H1 (cell line): ENCODE data around the gene RPL19. TPM values are rescaled to one million over a fixed set of nuclear protein-coding genes. Genes with fewer than 3 reads are reported as not detected.
A peak's percentile ranks its signal among the peaks of the same experiment; 100 is the strongest.

Experiments
- CTCF ChIA-PET: fragments of 300-600 bp; sonication (Branson Sonifier 250); formaldehyde crosslinking; loops from one replicate; lab custom pipeline; 2021; ENCODE audit not compliant: partially characterized antibody; lab: Charles Lee
- POLR2A ChIA-PET: fragments of 300-600 bp; sonication (Branson Sonifier 250); formaldehyde crosslinking; loops from one replicate; lab custom pipeline; 2021; ENCODE audit warnings: inconsistent platforms; ENCODE audit not compliant: partially characterized antibody; lab: Charles Lee
- DNase-seq, 2 experiments: peaks; one replicate each; pipeline versions ENCODE4 v3.0.0 to v3.0.0-alpha.2; 2010 to 2022; ENCODE audit warnings: low spot score in 2 of 2, low read depth in 1 of 2, mixed read lengths in 1 of 2
- FAIRE-seq: peaks from 2 replicates; lab custom pipeline; 2011; peaks lifted over from hg19 to GRCh38; lab: Jason Lieb, UNC
- H2AFZ ChIP-seq: 2 replicates; pipeline ENCODE4 v1.8.1; 2012; ENCODE audit warnings: low read length, inconsistent platforms
- H2AK5ac ChIP-seq: 2 replicates; pipeline ENCODE4 v1.6.1; 2013; ENCODE audit warnings: low read depth, low read length
- H2BK120ac ChIP-seq: replicated peaks from 2 replicates; pipeline ENCODE3; 2013; ENCODE audit warnings: low read depth, low read length, inconsistent platforms
- H2BK12ac ChIP-seq: 2 replicates; pipeline ENCODE4 v1.6.1; 2013; ENCODE audit warnings: low read depth, low read length
- H2BK15ac ChIP-seq: 2 replicates; pipeline ENCODE4 v1.6.1; 2013; ENCODE audit warnings: low read length
- H2BK20ac ChIP-seq: 2 replicates; pipeline ENCODE4 v1.6.1; 2013; ENCODE audit warnings: low read length
- H2BK5ac ChIP-seq: 2 replicates; pipeline ENCODE4 v1.6.1; 2013; ENCODE audit warnings: low read depth, low read length
- H3K14ac ChIP-seq: 2 replicates; pipeline ENCODE4 v1.6.1; 2013; ENCODE audit warnings: inconsistent platforms; ENCODE audit not compliant: insufficient read length
- H3K18ac ChIP-seq: 2 replicates; pipeline ENCODE4 v1.6.1; 2013; ENCODE audit warnings: low read length; ENCODE audit errors: extremely low read depth
- H3K23ac ChIP-seq: 2 replicates; pipeline ENCODE4 v1.6.1; 2013; ENCODE audit warnings: inconsistent platforms; ENCODE audit not compliant: insufficient read length
- H3K23me2 ChIP-seq: 2 replicates; pipeline ENCODE4 v1.6.1; 2013; ENCODE audit warnings: low read depth, low read length
- H3K27ac ChIP-seq: 2 replicates; pipeline ENCODE4 v1.6.1; 2011; ENCODE audit warnings: low read depth, low read length, inconsistent platforms
- H3K27me3 ChIP-seq, 4 experiments: replicated peaks in 1 of 4; 1 replicate in 1 of 4; 2 replicates in 3 of 4; pipeline versions ENCODE4 v1.6.1 to v1.8.1; 2011 to 2013; ENCODE audit warnings: low read length in 3 of 4, mild to moderate bottlenecking in 3 of 4, inconsistent platforms in 2 of 4, mixed read lengths in 2 of 4, moderate library complexity in 1 of 4; ENCODE audit not compliant: control insufficient read depth in 3 of 4, insufficient read depth in 3 of 4; ENCODE audit errors: extremely low read depth in 1 of 4
- H3K36me3 ChIP-seq, 4 experiments: 2 replicates each; pipeline versions ENCODE4 v1.6.1 to v1.8.1; 2011 to 2013; ENCODE audit warnings: mild to moderate bottlenecking in 4 of 4, low read length in 3 of 4, moderate library complexity in 2 of 4, control low read depth in 1 of 4, inconsistent platforms in 1 of 4; ENCODE audit not compliant: insufficient read depth in 4 of 4, control insufficient read depth in 2 of 4
- H3K4ac ChIP-seq: replicated peaks from 2 replicates; pipeline ENCODE3; 2013; ENCODE audit warnings: low read length, low read depth, mixed read lengths, inconsistent platforms; ENCODE audit not compliant: insufficient read length
- H3K4me1 ChIP-seq, 4 experiments: replicated peaks in 1 of 4; 1 replicate in 1 of 4; 2 replicates in 3 of 4; pipeline versions ENCODE4 v1.6.1 to v1.8.1; 2011 to 2013; ENCODE audit warnings: low read length in 3 of 4, inconsistent platforms in 2 of 4, mixed read lengths in 1 of 4; ENCODE audit not compliant: insufficient read depth in 4 of 4, control insufficient read depth in 3 of 4
- H3K4me2 ChIP-seq, 2 experiments: 2 replicates each; pipeline versions ENCODE4 v1.6.1 to v1.8.1; 2011 to 2013; ENCODE audit warnings: low read depth in 2 of 2, low read length in 2 of 2, control low read depth in 1 of 2, inconsistent platforms in 1 of 2, mild to moderate bottlenecking in 1 of 2; ENCODE audit not compliant: insufficient read depth in 1 of 2
- H3K4me3 ChIP-seq, 4 experiments: fragments of 200-600, 300-600 bp in 1 of 4; sonication (generic), shearing (Covaris generic), sonication (Bioruptor Twin) in 1 of 4; 2 replicates each; pipeline versions ENCODE4 v1.5.1 to v1.8.1; 2011 to 2016; ENCODE audit warnings: low read length in 4 of 4, low read depth in 3 of 4, control low read depth in 2 of 4, inconsistent platforms in 2 of 4, mild to moderate bottlenecking in 2 of 4, mixed read lengths in 1 of 4, moderate library complexity in 1 of 4; ENCODE audit not compliant: insufficient read depth in 2 of 4; ENCODE audit errors: extremely low read depth in 1 of 4
- H3K56ac ChIP-seq: replicated peaks from 2 replicates; pipeline ENCODE3; 2013; ENCODE audit warnings: low read depth, mild to moderate bottlenecking, mixed read lengths, low read length, inconsistent platforms; ENCODE audit not compliant: insufficient read length
- H3K79me1 ChIP-seq: 2 replicates; pipeline ENCODE4 v1.6.1; 2013; ENCODE audit warnings: low read depth, low read length, control low read depth
- H3K79me2 ChIP-seq, 2 experiments: 2 replicates each; pipeline versions ENCODE4 v1.6.1 to v1.8.1; 2012 to 2013; ENCODE audit warnings: low read length in 2 of 2, mild to moderate bottlenecking in 2 of 2, inconsistent platforms in 1 of 2; ENCODE audit not compliant: insufficient read depth in 2 of 2, control insufficient read depth in 1 of 2
- H3K9ac ChIP-seq, 4 experiments: replicated peaks in 1 of 4; 1 replicate in 1 of 4; 2 replicates in 3 of 4; pipeline versions ENCODE4 v1.6.1 to v1.8.1; 2011 to 2013; ENCODE audit warnings: low read depth in 3 of 4, low read length in 3 of 4, control low read depth in 2 of 4, mild to moderate bottlenecking in 2 of 4, moderate library complexity in 2 of 4, inconsistent platforms in 1 of 4; ENCODE audit errors: extremely low read depth in 1 of 4
- H3K9me3 ChIP-seq, 2 experiments: 2 replicates each; pipeline versions ENCODE4 v1.6.1 to v1.8.1; 2012 to 2013; ENCODE audit warnings: mild to moderate bottlenecking in 2 of 2, moderate library complexity in 2 of 2, control low read depth in 1 of 2, inconsistent platforms in 1 of 2, low read depth in 1 of 2, low read length in 1 of 2, mixed read lengths in 1 of 2; ENCODE audit not compliant: insufficient read depth in 2 of 2
- H4K20me1 ChIP-seq, 2 experiments: replicated peaks in 1 of 2; 2 replicates each; pipeline versions ENCODE3 to v1.8.1; 2011 to 2013; ENCODE audit warnings: inconsistent platforms in 2 of 2, low read length in 2 of 2, mild to moderate bottlenecking in 1 of 2; ENCODE audit not compliant: insufficient read depth in 2 of 2, control insufficient read depth in 1 of 2
- H4K5ac ChIP-seq: 2 replicates; pipeline ENCODE4 v1.6.1; 2013; ENCODE audit warnings: low read length, low read depth, mixed read lengths, inconsistent platforms; ENCODE audit not compliant: insufficient read length
- H4K8ac ChIP-seq: 2 replicates; pipeline ENCODE4 v1.8.0; 2013; ENCODE audit warnings: mild to moderate bottlenecking, moderate library complexity, low read length, inconsistent platforms; ENCODE audit not compliant: insufficient read depth; ENCODE audit errors: extremely low read depth
- H4K91ac ChIP-seq: replicated peaks from 2 replicates; pipeline ENCODE3; 2013; ENCODE audit warnings: low read length, mixed read lengths, inconsistent platforms; ENCODE audit not compliant: insufficient read length
- CREB1 ChIP-seq: IDR thresholded peaks from 2 replicates; pipeline ENCODE4 v1.6.1; 2012; ENCODE audit warnings: inconsistent platforms
- EP300 ChIP-seq, 2 experiments: IDR thresholded peaks; 1 replicate in 1 of 2; 2 replicates in 1 of 2; pipeline ENCODE4 v1.6.1; 2011 to 2012; ENCODE audit warnings: low read depth in 2 of 2, low read length in 2 of 2, mild to moderate bottlenecking in 2 of 2, borderline replicate concordance in 1 of 2, inconsistent platforms in 1 of 2, moderate library complexity in 1 of 2
- GABPA ChIP-seq: IDR thresholded peaks from 2 replicates; pipeline ENCODE4 v1.6.1; 2011; ENCODE audit warnings: mild to moderate bottlenecking, low read length, moderate library complexity, borderline replicate concordance; ENCODE audit not compliant: insufficient read depth
- POLR2AphosphoS5 ChIP-seq: IDR thresholded peaks from 2 replicates; pipeline ENCODE4 v1.6.1; 2011; ENCODE audit warnings: low read depth, low read length
- SAP30 ChIP-seq: fragments of 300-600 bp; sonication (generic); IDR thresholded peaks from 2 replicates; pipeline ENCODE4 v1.7.1; 2012; ENCODE audit warnings: low read length, moderate library complexity, mild to moderate bottlenecking, inconsistent platforms; ENCODE audit not compliant: insufficient read depth, insufficient replicate concordance
- SIN3A ChIP-seq, 2 experiments: IDR thresholded peaks in 1 of 2; conservative IDR thresholded peaks in 1 of 2; 2 replicates each; pipeline ENCODE4 v1.6.1; 2011 to 2012; ENCODE audit warnings: low read length in 2 of 2, improper control_type of control experiment in 1 of 2, low read depth in 1 of 2, mild to moderate bottlenecking in 1 of 2
- SIX5 ChIP-seq: IDR thresholded peaks from 2 replicates; pipeline ENCODE4 v1.6.1; 2011; ENCODE audit warnings: mild to moderate bottlenecking, low read depth, low read length
- TCF12 ChIP-seq: IDR thresholded peaks from 2 replicates; pipeline ENCODE4 v1.6.1; 2011; ENCODE audit warnings: low read depth, mild to moderate bottlenecking, low read length
- WGBS, 2 experiments: shearing (Covaris generic) in 1 of 2; methylation state at CpG; one replicate each; pipeline versions ENCODE4 v1.1.6 to v1.1.7; 2013 to 2015; ENCODE audit warnings: low lambda C conversion rate in 2 of 2, mixed read lengths in 2 of 2, inconsistent platforms in 1 of 2, low coverage in 1 of 2, missing lambda C conversion rate in 1 of 2; ENCODE audit not compliant: insufficient replicate concordance in 2 of 2, insufficient coverage in 1 of 2, insufficient read length in 1 of 2; ENCODE audit errors: extremely low coverage in 1 of 2, missing lambda C conversion rate in 1 of 2; 5-methylcytosine and 5-hydroxymethylcytosine counted together
- polyA plus RNA-seq, 7 experiments: library from polyadenylated mRNA; depleted of rRNA in 3 of 7; stranded (reverse) in 5 of 7; unstranded in 2 of 7; fragments of >200 nt in 5 of 7; fragments of 200-250 nt in 2 of 7; gene quantifications; 1 replicate in 5 of 7; 2 replicates in 1 of 7; 4 replicates in 1 of 7; pipeline versions ENCODE4 v1.2.1 to v1.2.3, GENCODE V29; 2011 to 2013; ENCODE audit warnings: missing spikeins in 2 of 7, mixed read lengths in 2 of 7
- total RNA-seq: library from RNA; stranded (reverse); fragmentation: NEBNext Ultra II Directional; extraction: Animal tissue kit (Norgen Biotek cat#: 25700); gene quantifications from 2 replicates; pipeline ENCODE4 v1.2.1, GENCODE V29; 2021
- TF ChIP-seq, protein P1 (sequence below): IDR thresholded peaks from 2 replicates; pipeline ENCODE4 v1.6.1; 2011; ENCODE audit warnings: low read depth, mild to moderate bottlenecking, low read length; ENCODE audit not compliant: insufficient read depth

The RPL19 gene
- total and polyA plus RNA-seq, 2 of the 8 experiments (the other 6 are each of a cell fraction or from before 2014, with no cell fraction given) = 2,108 to 2,182 TPM

- POLR2A ChIA-PET = interaction anchor here (1.0 to 9.5 kb wide), 10 partner anchors 11 to 152 kb away, joined by 3 to 113 read pairs (median 13); partner anchors contain the start of genes CACNB1, RPL19 and STAC2
- H2AFZ ChIP-seq = peak overlapping the region; percentile 16; the same call in 1 of the 2 replicates
- peaks cover 0 to 2% of the 10 kb centered on the region in 2 experiments for H4K20me1 ChIP-seq
- DNase-seq (no peak), FAIRE-seq (no peak)
- H3K79me2 ChIP-seq = no peaks in the 10 kb centered on the region
- no peak overlapping the region for H2AK5ac ChIP-seq
- H3K56ac ChIP-seq = peak overlapping the region; percentile 22
- peaks cover 6% of the 10 kb centered on the region; the same call in 1 of the 2 replicates for H3K23me2 ChIP-seq
- 0 out of 2 replicates have a peak overlapping the region, but pooled peaks have one; percentile 32 for H2BK20ac ChIP-seq
- no peak overlapping the region for H4K91ac ChIP-seq
- 19% methylated on average over 13 of the region's 22 CpGs; no CpG with 5 or more reads in 1 of the 2 experiments for WGBS, 2 experiments
- H2BK12ac ChIP-seq = peak overlapping the region; percentile 75; the same call in 1 of the 2 replicates
- H4K8ac ChIP-seq = peak overlapping the region; percentile 78
- H2BK5ac ChIP-seq = no peak overlapping the region; the same call in 1 of the 2 replicates
- no peak overlapping the region for H3K14ac ChIP-seq
- peaks cover 5 to 32% (median 24%) of the 10 kb centered on the region in 4 experiments for H3K4me1 ChIP-seq
- no peak overlapping the region for H2BK120ac ChIP-seq
- peak overlapping the region; percentile 68 to 85 for H3K4me2 ChIP-seq
- H2BK15ac ChIP-seq = peak overlapping the region; percentile 72; the same call in 1 of the 2 replicates
- peak overlapping the region; percentile 83 for H3K18ac ChIP-seq
- H3K23ac ChIP-seq = no peak overlapping the region
- no peaks in the 10 kb centered on the region for H3K79me1 ChIP-seq
- peak overlapping the region in 2 of 4 experiments; percentile 25 to 46; a peak in 2 of 7 replicates for H3K9ac ChIP-seq
- H3K4ac ChIP-seq = peak overlapping the region; percentile 41
- H3K27ac ChIP-seq = no peak overlapping the region
- H3K9me3 ChIP-seq = no peaks in the 10 kb centered on the region
- H3K27me3 ChIP-seq = peaks cover 0 to 4% (median 2%) of the 10 kb centered on the region in 4 experiments; a peak in 3 of 7 replicates
- H4K5ac ChIP-seq = no peak overlapping the region
- H3K36me3 ChIP-seq = peaks cover 0 to 3% (median 2%) of the 10 kb centered on the region in 4 experiments; a peak in 5 of 8 replicates
- peak overlapping the region; percentile 27 to 62 (median 50) for H3K4me3 ChIP-seq
- CTCF ChIA-PET = interaction anchor here (2.0 to 24.1 kb wide), 2 partner anchors 15 to 30 kb away, joined by 10 to 982 read pairs; no protein-coding TSS in a partner anchor
- TF ChIP-seq SIX5 (no peak), EP300 (IDR thresholded peaks at IDR 0.05; ENCODE audit: borderline replicate concordance in 1 of 2, low read depth in 2 of 2, low read length in 2 of 2) (no peak), POLR2AphosphoS5 (no peak), TCF12 (no peak), SAP30 (no peak), SIN3A (conservative IDR thresholded peaks at IDR 0.05 in 1 of 2, IDR thresholded peaks at IDR 0.05 in 1 of 2; ENCODE audit: low read depth in 1 of 2, low read length in 2 of 2) (0 out of 4 replicates have a peak, but pooled peaks of 1 of the 2 experiments have one; percentile 6), GABPA (no peak), CREB1 (0 out of 2 replicates have a peak, but pooled peaks have one; percentile 4)
- TF ChIP-seq, protein P1, sequence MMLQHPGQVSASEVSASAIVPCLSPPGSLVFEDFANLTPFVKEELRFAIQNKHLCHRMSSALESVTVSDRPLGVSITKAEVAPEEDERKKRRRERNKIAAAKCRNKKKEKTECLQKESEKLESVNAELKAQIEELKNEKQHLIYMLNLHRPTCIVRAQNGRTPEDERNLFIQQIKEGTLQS = no peak
Observed at GRCh38 chr17:39210093-39210434, 10.0 kb downstream of the RPL19 start.
